HepG2 (cell line): ENCODE data around the gene KIF26B.

ENCODE experiments used
- CTCF ChIP-seq: sonication (generic); formaldehyde crosslinking; IDR thresholded peaks from 2 replicates; pipeline ENCODE4 v1.5.0; 2020; ENCODE audit warnings: mild to moderate bottlenecking, missing genetic modification reagents, moderate library complexity
- EED ChIP-seq: sonication (generic); formaldehyde crosslinking; IDR thresholded peaks from 2 replicates; pipeline ENCODE4 v1.5.0; 2020; ENCODE audit warnings: mild to moderate bottlenecking, missing genetic modification reagents
- EZH2 ChIP-seq: conservative IDR thresholded peaks from 2 replicates; pipeline ENCODE4 v1.6.1; 2012; ENCODE audit warnings: mild to moderate bottlenecking, low read depth, low read length, moderate library complexity
- HCFC1 ChIP-seq: fragments of 150-350 bp; IDR thresholded peaks from 2 replicates; pipeline ENCODE4 v1.6.1; 2014; ENCODE audit warnings: low read depth, low read length
- JDP2 ChIP-seq: sonication (generic); formaldehyde crosslinking; IDR thresholded peaks from 2 replicates; pipeline ENCODE4 v1.8.1; 2022; ENCODE audit warnings: missing genetic modification reagents, borderline replicate concordance
- KAT2B ChIP-seq: fragments of 150-350 bp; IDR thresholded peaks from 2 replicates; pipeline ENCODE4 v1.6.1; 2014; ENCODE audit warnings: low read depth, low read length, borderline replicate concordance
- SIN3B ChIP-seq: fragments of 150-350 bp; IDR thresholded peaks from 2 replicates; pipeline ENCODE4 v1.6.1; 2014; ENCODE audit warnings: low read length
- SRF ChIP-seq: IDR thresholded peaks from 2 replicates; pipeline ENCODE4 v1.6.1; 2011; ENCODE audit warnings: mild to moderate bottlenecking, low read depth, low read length, moderate library complexity
- TCF7 ChIP-seq: sonication (generic); IDR thresholded peaks from 2 replicates; pipeline ENCODE4 v1.6.1; 2016; ENCODE audit warnings: antibody characterized with exemption, low read depth
- ZNF124 ChIP-seq: sonication (generic); formaldehyde crosslinking; IDR thresholded peaks from 2 replicates; pipeline ENCODE4 v1.4.0; 2020; ENCODE audit warnings: missing genetic modification reagents
- ZNF761 ChIP-seq: sonication (generic); formaldehyde crosslinking; conservative IDR thresholded peaks from 2 replicates; pipeline ENCODE4 v1.4.0; 2020; ENCODE audit warnings: mild to moderate bottlenecking, missing genetic modification reagents
- TF ChIP-seq, protein P1 (sequence below), 2 experiments: IDR thresholded peaks; 2 replicates each; pipeline ENCODE4 v1.6.1; 2011 to 2012; ENCODE audit warnings: low read length in 2 of 2, borderline replicate concordance in 1 of 2, low read depth in 1 of 2, mild to moderate bottlenecking in 1 of 2, moderate library complexity in 1 of 2
- TF ChIP-seq, protein P2 (sequence below), 2 experiments: sonication (generic) in 1 of 2; formaldehyde crosslinking in 1 of 2; IDR thresholded peaks; 2 replicates each; pipeline versions ENCODE4 v1.5.1 to v1.6.1; 2011 to 2020; ENCODE audit warnings: borderline replicate concordance in 1 of 2, low read depth in 1 of 2, low read length in 1 of 2, mild to moderate bottlenecking in 1 of 2, missing genetic modification reagents in 1 of 2, moderate library complexity in 1 of 2
- TF ChIP-seq, protein P3 (sequence below): sonication (generic); formaldehyde crosslinking; IDR thresholded peaks from 2 replicates; pipeline ENCODE4 v1.4.0; 2020; ENCODE audit warnings: mild to moderate bottlenecking, missing genetic modification reagents

- TF ChIP-seq JDP2 = no peak
- no peak for TF ChIP-seq HCFC1
- TF ChIP-seq CTCF (CRISPR knock-in tag) = no peak
- TF ChIP-seq SIN3B = no peak
- no peak for TF ChIP-seq ZNF124 (CRISPR knock-in tag)
- TF ChIP-seq SRF = no peak
- no peak for TF ChIP-seq KAT2B
- no peak for TF ChIP-seq ZNF761 (CRISPR knock-in tag)
- TF ChIP-seq, protein P1, sequence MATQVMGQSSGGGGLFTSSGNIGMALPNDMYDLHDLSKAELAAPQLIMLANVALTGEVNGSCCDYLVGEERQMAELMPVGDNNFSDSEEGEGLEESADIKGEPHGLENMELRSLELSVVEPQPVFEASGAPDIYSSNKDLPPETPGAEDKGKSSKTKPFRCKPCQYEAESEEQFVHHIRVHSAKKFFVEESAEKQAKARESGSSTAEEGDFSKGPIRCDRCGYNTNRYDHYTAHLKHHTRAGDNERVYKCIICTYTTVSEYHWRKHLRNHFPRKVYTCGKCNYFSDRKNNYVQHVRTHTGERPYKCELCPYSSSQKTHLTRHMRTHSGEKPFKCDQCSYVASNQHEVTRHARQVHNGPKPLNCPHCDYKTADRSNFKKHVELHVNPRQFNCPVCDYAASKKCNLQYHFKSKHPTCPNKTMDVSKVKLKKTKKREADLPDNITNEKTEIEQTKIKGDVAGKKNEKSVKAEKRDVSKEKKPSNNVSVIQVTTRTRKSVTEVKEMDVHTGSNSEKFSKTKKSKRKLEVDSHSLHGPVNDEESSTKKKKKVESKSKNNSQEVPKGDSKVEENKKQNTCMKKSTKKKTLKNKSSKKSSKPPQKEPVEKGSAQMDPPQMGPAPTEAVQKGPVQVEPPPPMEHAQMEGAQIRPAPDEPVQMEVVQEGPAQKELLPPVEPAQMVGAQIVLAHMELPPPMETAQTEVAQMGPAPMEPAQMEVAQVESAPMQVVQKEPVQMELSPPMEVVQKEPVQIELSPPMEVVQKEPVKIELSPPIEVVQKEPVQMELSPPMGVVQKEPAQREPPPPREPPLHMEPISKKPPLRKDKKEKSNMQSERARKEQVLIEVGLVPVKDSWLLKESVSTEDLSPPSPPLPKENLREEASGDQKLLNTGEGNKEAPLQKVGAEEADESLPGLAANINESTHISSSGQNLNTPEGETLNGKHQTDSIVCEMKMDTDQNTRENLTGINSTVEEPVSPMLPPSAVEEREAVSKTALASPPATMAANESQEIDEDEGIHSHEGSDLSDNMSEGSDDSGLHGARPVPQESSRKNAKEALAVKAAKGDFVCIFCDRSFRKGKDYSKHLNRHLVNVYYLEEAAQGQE (IDR thresholded peaks at IDR 0.05; ENCODE audit: borderline replicate concordance in 1 of 2, low read depth in 1 of 2, low read length in 2 of 2) = no peak
- TF ChIP-seq TCF7 = no peak
- TF ChIP-seq EZH2 = no peak
- TF ChIP-seq, protein P2, sequence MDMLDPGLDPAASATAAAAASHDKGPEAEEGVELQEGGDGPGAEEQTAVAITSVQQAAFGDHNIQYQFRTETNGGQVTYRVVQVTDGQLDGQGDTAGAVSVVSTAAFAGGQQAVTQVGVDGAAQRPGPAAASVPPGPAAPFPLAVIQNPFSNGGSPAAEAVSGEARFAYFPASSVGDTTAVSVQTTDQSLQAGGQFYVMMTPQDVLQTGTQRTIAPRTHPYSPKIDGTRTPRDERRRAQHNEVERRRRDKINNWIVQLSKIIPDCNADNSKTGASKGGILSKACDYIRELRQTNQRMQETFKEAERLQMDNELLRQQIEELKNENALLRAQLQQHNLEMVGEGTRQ (IDR thresholded peaks at IDR 0.05; ENCODE audit: low read depth, low read length) = no peak
- TF ChIP-seq, protein P2 (CRISPR knock-in tag; IDR thresholded peaks at IDR 0.05; ENCODE audit: borderline replicate concordance) = no peak
- TF ChIP-seq, protein P3, sequence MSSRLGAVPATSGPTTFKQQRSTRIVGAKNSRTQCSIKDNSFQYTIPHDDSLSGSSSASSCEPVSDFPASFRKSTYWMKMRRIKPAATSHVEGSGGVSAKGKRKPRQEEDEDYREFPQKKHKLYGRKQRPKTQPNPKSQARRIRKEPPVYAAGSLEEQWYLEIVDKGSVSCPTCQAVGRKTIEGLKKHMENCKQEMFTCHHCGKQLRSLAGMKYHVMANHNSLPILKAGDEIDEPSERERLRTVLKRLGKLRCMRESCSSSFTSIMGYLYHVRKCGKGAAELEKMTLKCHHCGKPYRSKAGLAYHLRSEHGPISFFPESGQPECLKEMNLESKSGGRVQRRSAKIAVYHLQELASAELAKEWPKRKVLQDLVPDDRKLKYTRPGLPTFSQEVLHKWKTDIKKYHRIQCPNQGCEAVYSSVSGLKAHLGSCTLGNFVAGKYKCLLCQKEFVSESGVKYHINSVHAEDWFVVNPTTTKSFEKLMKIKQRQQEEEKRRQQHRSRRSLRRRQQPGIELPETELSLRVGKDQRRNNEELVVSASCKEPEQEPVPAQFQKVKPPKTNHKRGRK = no peak
- TF ChIP-seq EED (CRISPR knock-in tag) = no peak
Observed at GRCh38 chr1:245485996-245486395, 331.2 kb downstream of the KIF26B start.
